ENCODE results near the gene RPP25L. TPM values are rescaled to one million over a fixed set of nuclear protein-coding genes. Genes with fewer than 3 reads are reported as not detected.

Gene RPP25L
- total RNA-seq, 5 donors from 2014 or later (not counting 1 experiment from before 2014, with no cell fraction given) = 9.3 to 28.6 (median 22.5) TPM

- peaks cover 3 to 20% of the 10 kb centered on the region in 2 experiments for H3K4me1 ChIP-seq (ENCODE audit: control insufficient read depth in 1 of 2, extremely low read depth in 1 of 2, insufficient read depth in 2 of 2, low read length in 2 of 2)
- Mint-ChIP-seq H3K36me3 (peaks cover 10% of the 10 kb centered on the region), H3K4me1 (peaks cover 15 to 39% (median 34%) of the 10 kb centered on the region in 3 donors), H3K27ac (peak overlapping the region in 1 of 2 donors; percentile 3), H3K27me3 (no peaks in the 10 kb centered on the region), H3K4me3 (no peak overlapping the region), H3K9me3 (no peaks in the 10 kb centered on the region)
- 90% methylated on average over 2 of the region's 11 CpGs for WGBS (ENCODE audit: insufficient coverage)
- no peaks in the 10 kb centered on the region for H3K27me3 ChIP-seq (replicated peaks in 1 of 2; ENCODE audit: control insufficient read depth in 2 of 2, extremely low read depth in 1 of 2, insufficient read depth in 2 of 2, low read length in 1 of 2)
- H3K9me3 ChIP-seq = no peaks in the 10 kb centered on the region
- CTCF ChIA-PET = interaction anchor here in 1 of 2 donors (0.6 to 0.7 kb wide), 2 partner anchors 14 to 417 kb away, joined by 4 to 5 read pairs; no protein-coding TSS in a partner anchor
- H3K27ac ChIP-seq (ENCODE audit: low read length) = no peak overlapping the region
- H3K36me3 ChIP-seq (ENCODE audit: control insufficient read depth in 2 of 2, extremely low read depth in 1 of 2, insufficient read depth in 1 of 2, low read length in 1 of 2) = peaks cover under 1 to 26% of the 10 kb centered on the region in 2 donors
- H3K4me3 ChIP-seq (ENCODE audit: control insufficient read depth in 1 of 2, extremely low read depth in 1 of 2, low read length in 1 of 2) = no peak overlapping the region
- ATAC-seq (replicated peaks in 1 of 4) (no peak), DNase-seq (no peak)
- POLR2A ChIA-PET = interaction anchor here in 1 of 2 donors (0.6 kb wide), 1 partner anchor 32 kb away, joined by 10 read pairs; no protein-coding TSS in a partner anchor
These were observed 42.6 kb upstream of the RPP25L start for GRCh38 chr9:34654323-34655051.

GRCh38 chr9:34653151-34654072, 41.5 kb upstream of the RPP25L start:
- Mint-ChIP-seq H3K4me3 (no peak overlapping the region), H3K27ac (peak overlapping the region; percentile 17 to 50), H3K4me1 (peaks cover 23 to 48% (median 45%) of the 10 kb centered on the region in 3 donors), H3K36me3 (peaks cover 17% of the 10 kb centered on the region), H3K9me3 (no peaks in the 10 kb centered on the region), H3K27me3 (no peaks in the 10 kb centered on the region)
- DNase-seq = no peak
- POLR2A ChIA-PET = interaction anchor here in 1 of 2 donors (0.6 kb wide), 1 partner anchor 31 kb away, joined by 10 read pairs; no protein-coding TSS in a partner anchor
- Histone ChIP-seq H3K27ac (ENCODE audit: low read length) (no peak overlapping the region), H3K27me3 (replicated peaks in 1 of 2; ENCODE audit: control insufficient read depth in 2 of 2, extremely low read depth in 1 of 2, insufficient read depth in 2 of 2, low read length in 1 of 2) (no peaks in the 10 kb centered on the region), H3K9me3 (no peaks in the 10 kb centered on the region), H3K4me1 (ENCODE audit: control insufficient read depth in 1 of 2, extremely low read depth in 1 of 2, insufficient read depth in 2 of 2, low read length in 2 of 2) (peaks cover 4 to 26% of the 10 kb centered on the region in 2 experiments), H3K4me3 (ENCODE audit: control insufficient read depth in 1 of 2, extremely low read depth in 1 of 2, low read length in 1 of 2) (no peak overlapping the region), H3K36me3 (ENCODE audit: control insufficient read depth in 2 of 2, extremely low read depth in 1 of 2, insufficient read depth in 1 of 2, low read length in 1 of 2) (peaks cover 0 to 34% of the 10 kb centered on the region in 2 donors)
- CTCF ChIA-PET = interaction anchor here in 1 of 2 donors (1.3 kb wide), 1 partner anchor 20 kb away, joined by 4 read pairs; no protein-coding TSS in a partner anchor
- no peak for ATAC-seq (replicated peaks in 1 of 4)
- 75% methylated on average over 10 of the region's 11 CpGs for WGBS (ENCODE audit: insufficient coverage)

- Histone ChIP-seq H3K27ac (ENCODE audit: low read length) (no peak overlapping the region), H3K27me3 (replicated peaks in 1 of 2; ENCODE audit: control insufficient read depth in 2 of 2, extremely low read depth in 1 of 2, insufficient read depth in 2 of 2, low read length in 1 of 2) (no peaks in the 10 kb centered on the region), H3K4me3 (ENCODE audit: control insufficient read depth in 1 of 2, extremely low read depth in 1 of 2, low read length in 1 of 2) (no peak overlapping the region), H3K9me3 (no peaks in the 10 kb centered on the region), H3K4me1 (ENCODE audit: control insufficient read depth in 1 of 2, extremely low read depth in 1 of 2, insufficient read depth in 2 of 2, low read length in 2 of 2) (peaks cover 5 to 34% of the 10 kb centered on the region in 2 experiments), H3K36me3 (ENCODE audit: control insufficient read depth in 2 of 2, extremely low read depth in 1 of 2, insufficient read depth in 1 of 2, low read length in 1 of 2) (peaks cover 0 to 42% of the 10 kb centered on the region in 2 donors)
- H3K27me3 Mint-ChIP-seq = no peaks in the 10 kb centered on the region
- no peak for DNase-seq
- peak overlapping the region; percentile 17 to 68 for H3K27ac Mint-ChIP-seq
- ChIA-PET POLR2A (no interaction called here), CTCF (interaction anchor here in 1 of 2 donors (1.3 kb wide), 1 partner anchor 19 kb away, joined by 4 read pairs; no protein-coding TSS in a partner anchor)
- 84% methylated on average over 2 of the region's 5 CpGs for WGBS (ENCODE audit: insufficient coverage)
- no peak for ATAC-seq (replicated peaks in 1 of 4)
- H3K4me3 Mint-ChIP-seq = no peak overlapping the region
- no peaks in the 10 kb centered on the region for H3K9me3 Mint-ChIP-seq
- peaks cover 25% of the 10 kb centered on the region for H3K36me3 Mint-ChIP-seq
- peaks cover 31 to 56% (median 53%) of the 10 kb centered on the region in 3 donors for H3K4me1 Mint-ChIP-seq
These were observed 40.7 kb upstream of the RPP25L start for GRCh38 chr9:34652602-34653000.

- no peak within 1 kb of the TSS for H3K27ac ChIP-seq (ENCODE audit: low read length)
- peak; percentile 38 to 58 (median 45) for ATAC-seq (replicated peaks in 1 of 4)
- no peaks in the 10 kb centered on the region for H3K27me3 ChIP-seq (replicated peaks in 1 of 2; ENCODE audit: control insufficient read depth in 2 of 2, extremely low read depth in 1 of 2, insufficient read depth in 2 of 2, low read length in 1 of 2)
- Mint-ChIP-seq H3K27me3 (no peaks in the 10 kb centered on the region), H3K4me1 (peaks cover 36 to 62% (median 59%) of the 10 kb centered on the region in 3 donors), H3K9me3 (no peaks in the 10 kb centered on the region), H3K4me3 (no peak within 1 kb of the TSS), H3K36me3 (peaks cover 25% of the 10 kb centered on the region), H3K27ac (peak within 1 kb of the TSS; percentile 17 to 68)
- peak in 6 of 35 experiments; percentile 21 to 43 (median 31) for DNase-seq
- peaks cover 0 to 45% of the 10 kb centered on the region in 2 donors for H3K36me3 ChIP-seq (ENCODE audit: control insufficient read depth in 2 of 2, extremely low read depth in 1 of 2, insufficient read depth in 1 of 2, low read length in 1 of 2)
- no peak within 1 kb of the TSS for H3K4me3 ChIP-seq (ENCODE audit: control insufficient read depth in 1 of 2, extremely low read depth in 1 of 2, low read length in 1 of 2)
- no peaks in the 10 kb centered on the region for H3K9me3 ChIP-seq
- WGBS (ENCODE audit: insufficient coverage) = 47% methylated on average over 13 of the region's 24 CpGs
- H3K4me1 ChIP-seq (ENCODE audit: control insufficient read depth in 1 of 2, extremely low read depth in 1 of 2, insufficient read depth in 2 of 2, low read length in 2 of 2) = peaks cover 10 to 40% of the 10 kb centered on the region in 2 experiments
- ChIA-PET POLR2A (no interaction called here), CTCF (interaction anchor here in 1 of 2 donors (1.3 kb wide), 1 partner anchor 18 kb away, joined by 4 read pairs; no protein-coding TSS in a partner anchor)
These were observed 40.1 kb upstream of the RPP25L start, which contains the start of gene IL11RA for GRCh38 chr9:34651876-34652601. TSS of gene IL11RA (plus strand) at chr9:34652185. CDS start at chr9:34655218, 3,033 bp downstream.

GRCh38 chr9:34651321-34651720, 39.4 kb upstream of the RPP25L start:
- DNase-seq = no peak
- POLR2A ChIA-PET = no interaction called here
- H3K4me1 Mint-ChIP-seq = peaks cover 40 to 63% (median 62%) of the 10 kb centered on the region in 3 donors

More at GRCh38 chr9:34651321-34651720, 39.4 kb upstream of the RPP25L start:
- Mint-ChIP-seq H3K36me3 (peaks cover 25% of the 10 kb centered on the region), H3K4me3 (no peak overlapping the region), H3K27ac (peak overlapping the region in 1 of 2 donors; percentile 28), H3K9me3 (no peaks in the 10 kb centered on the region), H3K27me3 (no peaks in the 10 kb centered on the region)
- no peak overlapping the region for H3K27ac ChIP-seq (ENCODE audit: low read length)
- H3K4me3 ChIP-seq (ENCODE audit: control insufficient read depth in 1 of 2, extremely low read depth in 1 of 2, low read length in 1 of 2) = no peak overlapping the region
- H3K36me3 ChIP-seq (ENCODE audit: control insufficient read depth in 2 of 2, extremely low read depth in 1 of 2, insufficient read depth in 1 of 2, low read length in 1 of 2) = peaks cover 0 to 45% of the 10 kb centered on the region in 2 donors
- ATAC-seq (replicated peaks in 1 of 4) = no peak
- no peaks in the 10 kb centered on the region for H3K9me3 ChIP-seq
- CTCF ChIA-PET = no interaction called here
- 86% methylated on average over 2 of the region's 4 CpGs for WGBS (ENCODE audit: insufficient coverage)
- no peaks in the 10 kb centered on the region for H3K27me3 ChIP-seq (replicated peaks in 1 of 2; ENCODE audit: control insufficient read depth in 2 of 2, extremely low read depth in 1 of 2, insufficient read depth in 2 of 2, low read length in 1 of 2)
- peaks cover 10 to 45% of the 10 kb centered on the region in 2 experiments for H3K4me1 ChIP-seq (ENCODE audit: control insufficient read depth in 1 of 2, extremely low read depth in 1 of 2, insufficient read depth in 2 of 2, low read length in 2 of 2)

All from T-cell (primary cell).